Smooth muscle cell (in vitro differentiated cells): ENCODE data around the gene PCNX3. TPM values are rescaled to one million over a fixed set of nuclear protein-coding genes. Genes with fewer than 3 reads are reported as not detected.
A peak's percentile ranks its signal among the peaks of the same experiment; 100 is the strongest.

Experiments
- DNase-seq: peaks from one replicate; lab custom pipeline; 2025; ENCODE audit not compliant: unreplicated experiment; lab: John Stamatoyannopoulos, UW
- H2AFZ ChIP-seq: fragments of 200-600 bp; sonication (generic); 2 replicates; pipeline ENCODE4 v1.6.0; 2016; ENCODE audit warnings: antibody characterized with exemption, low read depth, mild to moderate bottlenecking
- H3F3A ChIP-seq: fragments of 200-600 bp; sonication (generic); 2 replicates; pipeline ENCODE4 v1.6.0; 2017; ENCODE audit warnings: antibody characterized with exemption, low read depth
- H3K27ac ChIP-seq: fragments of 200-600 bp; sonication (generic); 2 replicates; pipeline ENCODE4 v1.5.1; 2016; ENCODE audit warnings: low read depth, mild to moderate bottlenecking
- H3K27me3 ChIP-seq: fragments of 200-600 bp; sonication (generic); 2 replicates; pipeline ENCODE4 v1.6.1; 2016; ENCODE audit warnings: low read depth, mild to moderate bottlenecking
- H3K36me3 ChIP-seq: fragments of 200-600 bp; sonication (generic); 2 replicates; pipeline ENCODE4 v1.5.1; 2016; ENCODE audit warnings: low read depth
- H3K4me1 ChIP-seq: fragments of 200-600 bp; sonication (generic); 2 replicates; pipeline ENCODE4 v1.5.1; 2016; ENCODE audit warnings: low read depth
- H3K4me2 ChIP-seq: fragments of 200-600 bp; sonication (generic); 2 replicates; pipeline ENCODE4 v1.6.0; 2016; ENCODE audit warnings: mild to moderate bottlenecking
- H3K4me3 ChIP-seq: fragments of 200-600 bp; sonication (generic); 2 replicates; pipeline ENCODE4 v1.5.1; 2016; ENCODE audit warnings: mild to moderate bottlenecking
- H3K79me2 ChIP-seq: fragments of 200-600 bp; sonication (generic); 2 replicates; pipeline ENCODE4 v1.6.0; 2016; ENCODE audit warnings: low read depth, mild to moderate bottlenecking
- H3K9ac ChIP-seq: fragments of 200-600 bp; sonication (generic); 2 replicates; pipeline ENCODE4 v1.6.0; 2016; ENCODE audit warnings: low read depth
- H3K9me3 ChIP-seq: fragments of 200-600 bp; sonication (generic); replicated peaks from 2 replicates; pipeline ENCODE4 v1.5.1; 2016; ENCODE audit warnings: low read depth
- H4K20me1 ChIP-seq: fragments of 200-600 bp; sonication (generic); 2 replicates; pipeline ENCODE4 v1.6.0; 2016; ENCODE audit warnings: low read depth
- CTCF ChIP-seq: fragments of 200-600 bp; sonication (generic); IDR thresholded peaks from 2 replicates; pipeline ENCODE4 v1.5.1; 2017; ENCODE audit warnings: borderline replicate concordance, mild to moderate bottlenecking, antibody characterized with exemption; ENCODE audit not compliant: insufficient read depth, poor library complexity, severe bottlenecking
- WGBS: methylation state at CpG from one replicate; pipeline ENCODE4 v1.1.7; 2016; ENCODE audit warnings: low lambda C conversion rate; 5-methylcytosine and 5-hydroxymethylcytosine counted together
- polyA plus RNA-seq: library from polyadenylated mRNA; unstranded; fragments of >200 nt; fragmentation: Nextera tagmentation; extraction: Ambion mirVana; gene quantifications from 2 replicates; pipeline ENCODE4 v1.2.1, GENCODE V29; 2016
- total RNA-seq: library from RNA; depleted of rRNA; stranded (reverse); fragments of >200 nt; gene quantifications from 2 replicates; pipeline ENCODE4 v1.2.3, GENCODE V29; 2014

PCNX3 gene
- total and polyA plus RNA-seq, 2 experiments from 2014 or later = 17.5 to 18.3 TPM

- Histone ChIP-seq H3K36me3 (no peaks in the 10 kb centered on the region), H3K4me3 (peak overlapping the region; percentile 40), H3K9me3 (no peaks in the 10 kb centered on the region), H3K4me1 (peaks cover 16% of the 10 kb centered on the region), H4K20me1 (no peaks in the 10 kb centered on the region), H3K9ac (no peak overlapping the region), H3F3A (peaks cover 5% of the 10 kb centered on the region), H3K27me3 (no peaks in the 10 kb centered on the region), H3K4me2 (peak overlapping the region; percentile 82), H3K79me2 (no peaks in the 10 kb centered on the region), H2AFZ (no peak overlapping the region), H3K27ac (no peak overlapping the region)
- 9% methylated on average over 101 of the region's 106 CpGs for WGBS
- peak; percentile 39 for DNase-seq
- TF ChIP-seq CTCF = peak; percentile 12
Observed at GRCh38 chr11:65591939-65592857, 23.4 kb upstream of the PCNX3 start.

GRCh38 chr11:65592858-65593517, 22.6 kb upstream of the PCNX3 start:
- H3F3A ChIP-seq = peaks cover 5% of the 10 kb centered on the region
- no peaks in the 10 kb centered on the region for H3K79me2 ChIP-seq
- 70% methylated on average over 22 of the region's 22 CpGs for WGBS
- no peak overlapping the region for H3K9ac ChIP-seq
- no peak for TF ChIP-seq CTCF
- H3K27me3 ChIP-seq = no peaks in the 10 kb centered on the region
- peak overlapping the region; percentile 40 for H3K4me3 ChIP-seq
- no peaks in the 10 kb centered on the region for H3K9me3 ChIP-seq
- H3K4me1 ChIP-seq = peaks cover 16% of the 10 kb centered on the region
- DNase-seq = no peak
- no peak overlapping the region for H3K27ac ChIP-seq
- H3K4me2 ChIP-seq = peak overlapping the region; percentile 82
- no peaks in the 10 kb centered on the region for H3K36me3 ChIP-seq
- no peak overlapping the region for H2AFZ ChIP-seq
- no peaks in the 10 kb centered on the region for H4K20me1 ChIP-seq

- 87% methylated on average over 26 of the region's 26 CpGs for WGBS
- no peak overlapping the region for H3K9ac ChIP-seq
- peak; percentile 58 for TF ChIP-seq CTCF
- no peaks in the 10 kb centered on the region for H3K36me3 ChIP-seq
- H3F3A ChIP-seq = peaks cover 5% of the 10 kb centered on the region
- no peak for DNase-seq
- H3K4me2 ChIP-seq = no peak overlapping the region
- no peaks in the 10 kb centered on the region for H3K79me2 ChIP-seq
- no peaks in the 10 kb centered on the region for H3K27me3 ChIP-seq
- no peak overlapping the region for H3K4me3 ChIP-seq
- no peaks in the 10 kb centered on the region for H3K9me3 ChIP-seq
- no peak overlapping the region for H3K27ac ChIP-seq
- H4K20me1 ChIP-seq = no peaks in the 10 kb centered on the region
- no peak overlapping the region for H2AFZ ChIP-seq
- H3K4me1 ChIP-seq = peaks cover 16% of the 10 kb centered on the region
Observed at GRCh38 chr11:65593518-65594414, 21.8 kb upstream of the PCNX3 start.
